Neural crest cell (in vitro differentiated cells): ENCODE measurements around the gene EEIG2. TPM values are rescaled to one million over a fixed set of nuclear protein-coding genes. Genes with fewer than 3 reads are reported as not detected.

ENCODE experiments used
- DNase-seq: peaks from one replicate; pipeline ENCODE4 v3.0.0; 2021; ENCODE audit warnings: low read depth, mixed read lengths, low spot score
- H3K27ac Mint-ChIP-seq: one replicate; pipeline ENCODE4 v1.8.0; 2021; ENCODE audit warnings: mild to moderate bottlenecking, mixed read lengths; ENCODE audit not compliant: unreplicated experiment
- H3K27me3 Mint-ChIP-seq: 2 replicates; pipeline ENCODE4 v1.8.0; 2021; ENCODE audit warnings: low read depth, mild to moderate bottlenecking, mixed read lengths
- H3K36me3 Mint-ChIP-seq: 2 replicates; pipeline ENCODE4 v1.8.0; 2021; ENCODE audit warnings: low read depth, mild to moderate bottlenecking, mixed read lengths
- H3K4me1 Mint-ChIP-seq: 2 replicates; pipeline ENCODE4 v1.8.0; 2021; ENCODE audit warnings: mixed read lengths
- H3K4me3 Mint-ChIP-seq: one replicate; pipeline ENCODE4 v1.8.0; 2021; ENCODE audit warnings: mild to moderate bottlenecking, mixed read lengths
- H3K9me3 Mint-ChIP-seq: 2 replicates; pipeline ENCODE4 v1.8.0; 2021; ENCODE audit warnings: mixed read lengths
- CTCF ChIP-seq: fragments of 200-600 bp; sonication (generic); conservative IDR thresholded peaks from 2 replicates; pipeline ENCODE4 v1.5.0; 2021; ENCODE audit warnings: antibody characterized with exemption, mild to moderate bottlenecking
- total RNA-seq: library from RNA; stranded (reverse); gene quantifications from 2 replicates; pipeline ENCODE4 v1.2.1, GENCODE V29; 2021

Gene EEIG2
- total RNA-seq, 1 donor from 2014 or later: 16.1 TPM

- DNase-seq: no peak
- Mint-ChIP-seq H3K4me3 (no peak overlapping the region), H3K9me3 (no peaks in the 10 kb centered on the region), H3K36me3 (no peaks in the 10 kb centered on the region), H3K27me3 (no peaks in the 10 kb centered on the region), H3K4me1 (peaks cover 22% of the 10 kb centered on the region), H3K27ac (no peak overlapping the region)
- no peak for TF ChIP-seq CTCF
Observed at GRCh38 chr1:108595507-108595906, 35.6 kb downstream of the EEIG2 start.

- H3K27ac Mint-ChIP-seq: no peak overlapping the region
- no peaks in the 10 kb centered on the region for H3K36me3 Mint-ChIP-seq
Observed at GRCh38 chr1:108597041-108597440, 37.1 kb downstream of the EEIG2 start.

GRCh38 chr1:108598340-108598739 lies 38.4 kb downstream of the EEIG2 start:
- Mint-ChIP-seq H3K36me3 (no peaks in the 10 kb centered on the region), H3K9me3 (no peaks in the 10 kb centered on the region), H3K27me3 (no peaks in the 10 kb centered on the region), H3K4me3 (no peak overlapping the region), H3K4me1 (peaks cover 14% of the 10 kb centered on the region), H3K27ac (no peak overlapping the region)
- TF ChIP-seq CTCF: no peak
- no peak for DNase-seq

More at GRCh38 chr1:108597041-108597440, 37.1 kb downstream of the EEIG2 start:
- peaks cover 19% of the 10 kb centered on the region for H3K4me1 Mint-ChIP-seq
- no peak for TF ChIP-seq CTCF
- no peak overlapping the region for H3K4me3 Mint-ChIP-seq
- DNase-seq: no peak
- H3K9me3 Mint-ChIP-seq: no peaks in the 10 kb centered on the region
- no peaks in the 10 kb centered on the region for H3K27me3 Mint-ChIP-seq

- DNase-seq: no peak
- H3K4me1 Mint-ChIP-seq: peaks cover 14% of the 10 kb centered on the region
- no peak for TF ChIP-seq CTCF
- H3K27me3 Mint-ChIP-seq: no peaks in the 10 kb centered on the region
- no peaks in the 10 kb centered on the region for H3K9me3 Mint-ChIP-seq
- no peak overlapping the region for H3K27ac Mint-ChIP-seq
- no peaks in the 10 kb centered on the region for H3K36me3 Mint-ChIP-seq
- H3K4me3 Mint-ChIP-seq: no peak overlapping the region
Observed at GRCh38 chr1:108600504-108600903, 40.6 kb downstream of the EEIG2 start.

GRCh38 chr1:108601708-108602410 lies 42.0 kb downstream of the EEIG2 start:
- no peak overlapping the region for H3K27ac Mint-ChIP-seq
- H3K9me3 Mint-ChIP-seq: no peaks in the 10 kb centered on the region
- no peak for TF ChIP-seq CTCF
- H3K36me3 Mint-ChIP-seq: no peaks in the 10 kb centered on the region
- H3K4me1 Mint-ChIP-seq: peaks cover 14% of the 10 kb centered on the region
- no peak for DNase-seq
- H3K4me3 Mint-ChIP-seq: no peak overlapping the region
- H3K27me3 Mint-ChIP-seq: no peaks in the 10 kb centered on the region
